Neural crest cell (in vitro differentiated cells): Measurements from ENCODE around the gene RFX3. TPM values are rescaled to one million over a fixed set of nuclear protein-coding genes. Genes with fewer than 3 reads are reported as not detected.
"Not testable (repeated sequence)": the region's sequence is repeated elsewhere in the genome, so short reads cannot be mapped to it uniquely, and the experiment has no call there.

Experiments
- DNase-seq: peaks from one replicate; pipeline ENCODE4 v3.0.0; 2021; ENCODE audit warnings: low read depth, mixed read lengths, low spot score
- H3K27ac Mint-ChIP-seq: one replicate; pipeline ENCODE4 v1.8.0; 2021; ENCODE audit warnings: mild to moderate bottlenecking, mixed read lengths; ENCODE audit not compliant: unreplicated experiment
- H3K27me3 Mint-ChIP-seq: 2 replicates; pipeline ENCODE4 v1.8.0; 2021; ENCODE audit warnings: low read depth, mild to moderate bottlenecking, mixed read lengths
- H3K36me3 Mint-ChIP-seq: 2 replicates; pipeline ENCODE4 v1.8.0; 2021; ENCODE audit warnings: low read depth, mild to moderate bottlenecking, mixed read lengths
- H3K4me1 Mint-ChIP-seq: 2 replicates; pipeline ENCODE4 v1.8.0; 2021; ENCODE audit warnings: mixed read lengths
- H3K4me3 Mint-ChIP-seq: one replicate; pipeline ENCODE4 v1.8.0; 2021; ENCODE audit warnings: mild to moderate bottlenecking, mixed read lengths
- H3K9me3 Mint-ChIP-seq: 2 replicates; pipeline ENCODE4 v1.8.0; 2021; ENCODE audit warnings: mixed read lengths
- total RNA-seq: library from RNA; stranded (reverse); gene quantifications from 2 replicates; pipeline ENCODE4 v1.2.1, GENCODE V29; 2021
- TF ChIP-seq, protein P1 (sequence below): fragments of 200-600 bp; sonication (generic); conservative IDR thresholded peaks from 2 replicates; pipeline ENCODE4 v1.5.0; 2021; ENCODE audit warnings: antibody characterized with exemption, mild to moderate bottlenecking

Gene RFX3
- total RNA-seq, 1 donor from 2014 or later: 46.9 TPM

DNA sequence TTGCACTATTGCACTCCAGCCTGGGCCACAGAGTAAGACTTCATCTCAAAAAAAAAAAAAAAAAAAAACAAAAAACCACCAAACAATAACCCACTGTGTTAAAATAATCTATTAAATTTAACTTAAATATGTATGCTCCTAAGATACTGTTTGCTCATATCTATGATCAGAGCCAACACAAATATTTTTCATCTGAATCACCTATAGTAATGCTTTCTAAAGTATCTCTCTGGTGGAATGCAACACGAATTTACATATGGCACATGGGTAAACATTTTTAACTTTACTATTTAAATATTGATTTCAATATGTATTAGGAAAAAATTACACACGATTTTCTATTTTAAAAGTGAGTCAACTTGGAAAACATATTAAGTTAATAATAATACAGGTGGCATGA lies 196.4 kb downstream of the RFX3 start:
- H3K9me3 Mint-ChIP-seq: no peaks in the 10 kb centered on the region
- no peaks in the 10 kb centered on the region for H3K4me1 Mint-ChIP-seq
- no peak overlapping the region for H3K27ac Mint-ChIP-seq
- no peak overlapping the region for H3K4me3 Mint-ChIP-seq
- TF ChIP-seq, protein P1, sequence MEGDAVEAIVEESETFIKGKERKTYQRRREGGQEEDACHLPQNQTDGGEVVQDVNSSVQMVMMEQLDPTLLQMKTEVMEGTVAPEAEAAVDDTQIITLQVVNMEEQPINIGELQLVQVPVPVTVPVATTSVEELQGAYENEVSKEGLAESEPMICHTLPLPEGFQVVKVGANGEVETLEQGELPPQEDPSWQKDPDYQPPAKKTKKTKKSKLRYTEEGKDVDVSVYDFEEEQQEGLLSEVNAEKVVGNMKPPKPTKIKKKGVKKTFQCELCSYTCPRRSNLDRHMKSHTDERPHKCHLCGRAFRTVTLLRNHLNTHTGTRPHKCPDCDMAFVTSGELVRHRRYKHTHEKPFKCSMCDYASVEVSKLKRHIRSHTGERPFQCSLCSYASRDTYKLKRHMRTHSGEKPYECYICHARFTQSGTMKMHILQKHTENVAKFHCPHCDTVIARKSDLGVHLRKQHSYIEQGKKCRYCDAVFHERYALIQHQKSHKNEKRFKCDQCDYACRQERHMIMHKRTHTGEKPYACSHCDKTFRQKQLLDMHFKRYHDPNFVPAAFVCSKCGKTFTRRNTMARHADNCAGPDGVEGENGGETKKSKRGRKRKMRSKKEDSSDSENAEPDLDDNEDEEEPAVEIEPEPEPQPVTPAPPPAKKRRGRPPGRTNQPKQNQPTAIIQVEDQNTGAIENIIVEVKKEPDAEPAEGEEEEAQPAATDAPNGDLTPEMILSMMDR: no peak
- peaks cover 4% of the 10 kb centered on the region for H3K36me3 Mint-ChIP-seq
- H3K27me3 Mint-ChIP-seq: no peaks in the 10 kb centered on the region
- no peak for DNase-seq

DNA sequence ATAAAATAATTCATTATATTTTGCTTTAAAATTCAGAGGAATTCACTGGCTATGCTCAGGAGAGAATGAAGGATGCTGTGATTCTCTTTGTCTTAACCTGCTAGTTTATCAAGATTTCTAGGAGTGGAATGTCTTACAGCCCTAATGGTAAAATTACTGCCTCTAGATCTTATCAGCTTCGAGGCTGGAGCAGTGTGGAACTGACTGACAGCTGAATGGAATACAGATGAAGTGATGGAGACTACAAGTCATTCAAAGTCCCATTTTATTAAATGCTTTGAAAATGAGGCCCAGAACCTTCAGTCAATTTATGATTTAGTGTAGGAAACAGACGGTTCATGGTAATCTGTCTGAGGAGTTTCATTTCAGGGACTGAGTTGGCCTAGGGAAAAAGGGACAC lies 202.1 kb downstream of the RFX3 start:
- TF ChIP-seq, protein P1: no peak
- Mint-ChIP-seq H3K4me3 (no peak overlapping the region), H3K27ac (no peak overlapping the region), H3K4me1 (no peaks in the 10 kb centered on the region), H3K9me3 (no peaks in the 10 kb centered on the region), H3K36me3 (peaks cover 3% of the 10 kb centered on the region), H3K27me3 (no peaks in the 10 kb centered on the region)
- no peak for DNase-seq

DNA sequence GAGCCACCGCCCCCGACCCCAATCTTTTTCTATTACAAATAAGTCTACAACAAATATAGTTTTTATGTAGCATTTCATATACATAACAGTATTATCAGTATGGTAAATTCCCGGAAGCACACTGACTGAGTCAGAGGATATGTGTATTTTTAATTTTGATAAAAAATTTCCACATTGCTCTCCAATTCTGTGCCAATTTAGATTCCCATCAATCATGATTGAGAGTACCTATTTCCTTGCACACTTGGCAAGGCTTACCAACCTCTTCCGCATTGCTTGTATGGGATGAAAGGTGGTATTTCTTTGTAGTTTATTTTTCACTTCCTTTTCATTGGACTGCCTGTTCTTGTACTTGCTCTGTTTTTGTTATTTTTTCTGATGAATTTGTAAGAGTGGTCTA lies 204.6 kb downstream of the RFX3 start:
- H3K9me3 Mint-ChIP-seq: no peaks in the 10 kb centered on the region

DNA sequence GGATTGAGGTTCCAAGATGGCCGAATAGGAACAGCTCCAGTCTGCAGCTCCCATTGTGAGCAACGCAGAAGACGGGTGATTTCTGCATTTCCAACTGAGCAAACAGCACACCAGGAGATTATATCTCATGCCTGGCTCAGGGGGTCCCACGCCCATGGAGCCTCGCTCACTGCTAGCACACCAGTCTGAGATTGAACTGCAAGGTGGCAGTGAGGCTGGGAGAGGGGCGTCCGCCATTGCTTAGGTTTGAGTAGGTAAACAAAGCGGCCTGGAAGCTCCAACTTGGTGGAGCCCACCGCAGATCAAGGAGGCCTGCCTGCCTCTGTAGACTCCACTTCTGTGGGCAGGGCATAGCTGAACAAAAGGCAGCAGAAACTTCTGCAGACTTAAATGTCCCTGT lies 213.2 kb downstream of the RFX3 start:
- H3K27ac Mint-ChIP-seq, DNase-seq, H3K4me3 Mint-ChIP-seq, H3K9me3 Mint-ChIP-seq, H3K27me3 Mint-ChIP-seq: not testable (repeated sequence)
- H3K4me1 Mint-ChIP-seq: peaks cover 18% of the 10 kb centered on the region
- H3K36me3 Mint-ChIP-seq: peaks cover 35% of the 10 kb centered on the region

More for the DNA sequence above, 204.6 kb downstream of the RFX3 start:
- Mint-ChIP-seq H3K4me3 (no peak overlapping the region), H3K36me3 (peaks cover 20% of the 10 kb centered on the region), H3K27me3 (no peaks in the 10 kb centered on the region), H3K4me1 (no peaks in the 10 kb centered on the region), H3K27ac (no peak overlapping the region)
- TF ChIP-seq, protein P1: no peak
- DNase-seq: no peak

DNA sequence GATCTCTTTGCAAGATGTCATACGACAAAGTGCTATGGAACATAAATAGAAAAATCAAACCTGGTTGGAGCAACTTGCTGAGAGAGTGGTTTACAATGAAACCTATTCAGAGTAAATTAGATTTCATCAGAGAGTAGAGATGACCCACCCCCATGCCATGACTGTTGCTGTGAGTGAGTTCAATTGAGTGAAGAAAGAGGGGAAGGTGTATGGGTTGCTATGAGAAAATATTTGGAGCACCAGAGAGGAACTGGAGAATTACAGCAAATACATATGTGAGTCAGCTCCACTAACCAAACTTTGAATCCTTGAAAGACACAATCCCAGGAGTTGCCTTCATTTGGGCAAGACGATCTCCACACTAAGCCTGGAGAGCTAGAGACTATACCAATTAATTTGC lies 217.2 kb downstream of the RFX3 start:
- peaks cover 19% of the 10 kb centered on the region for H3K36me3 Mint-ChIP-seq
- H3K27ac Mint-ChIP-seq: no peak overlapping the region
- peaks cover 18% of the 10 kb centered on the region for H3K4me1 Mint-ChIP-seq
- peaks cover 7% of the 10 kb centered on the region for H3K9me3 Mint-ChIP-seq
- TF ChIP-seq, protein P1: no peak
- no peak for DNase-seq
- no peaks in the 10 kb centered on the region for H3K27me3 Mint-ChIP-seq
- H3K4me3 Mint-ChIP-seq: no peak overlapping the region

DNA sequence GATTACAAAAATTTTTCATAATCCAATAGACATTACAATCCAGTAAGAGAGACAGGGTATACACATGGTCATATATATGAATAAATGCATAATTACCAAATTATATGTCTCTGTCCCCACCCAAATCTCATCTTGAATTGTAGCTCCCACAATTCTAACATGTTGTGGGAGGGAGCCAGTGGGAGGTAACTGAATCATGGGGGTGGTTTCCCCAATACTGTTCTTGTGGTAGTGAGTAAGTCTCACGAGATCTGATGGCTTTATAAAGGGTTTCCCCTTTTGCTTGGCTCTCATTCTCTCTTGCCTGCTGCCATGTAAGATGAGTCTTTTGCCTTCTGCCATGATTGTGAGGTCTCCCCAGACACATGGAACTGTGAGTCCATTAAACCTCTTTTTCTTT lies 221.4 kb downstream of the RFX3 start:
- not testable (repeated sequence) for DNase-seq, H3K9me3 Mint-ChIP-seq, H3K27me3 Mint-ChIP-seq, H3K4me3 Mint-ChIP-seq, H3K27ac Mint-ChIP-seq
- Mint-ChIP-seq H3K4me1 (peaks cover 14% of the 10 kb centered on the region), H3K36me3 (peaks cover 16% of the 10 kb centered on the region)

DNA sequence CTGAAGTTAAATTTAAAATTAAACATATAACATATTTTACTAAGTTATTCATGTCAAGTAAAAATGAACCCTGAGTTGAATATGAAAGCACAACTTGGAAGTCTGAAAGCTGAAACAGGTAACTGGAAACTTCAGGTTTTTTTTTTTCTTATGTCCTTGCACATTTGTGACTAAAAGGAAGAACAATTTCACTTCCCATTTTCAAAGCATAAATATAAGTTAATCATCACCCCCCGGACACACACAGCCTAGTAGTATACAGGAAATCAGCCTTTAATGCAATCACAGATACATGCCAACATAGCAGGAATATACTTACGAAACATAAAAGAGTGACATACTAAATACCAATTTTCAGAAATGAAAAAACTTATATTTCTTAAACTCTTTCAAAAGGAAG lies 225.9 kb downstream of the RFX3 start:
- H3K4me3 Mint-ChIP-seq: no peak overlapping the region

More for the DNA sequence above, 225.9 kb downstream of the RFX3 start:
- TF ChIP-seq, protein P1: no peak
- Mint-ChIP-seq H3K4me1 (no peaks in the 10 kb centered on the region), H3K27me3 (no peaks in the 10 kb centered on the region), H3K27ac (no peak overlapping the region), H3K9me3 (no peaks in the 10 kb centered on the region), H3K36me3 (no peaks in the 10 kb centered on the region)
- DNase-seq: no peak
